Fibroblast of skin of abdomen (primary cell): ENCODE data around the gene CFAP65.

ENCODE experiments used
- DNase-seq: peaks from one replicate; pipeline ENCODE4 v3.0.0-alpha.2; 2013

CFAP65 gene

DNA sequence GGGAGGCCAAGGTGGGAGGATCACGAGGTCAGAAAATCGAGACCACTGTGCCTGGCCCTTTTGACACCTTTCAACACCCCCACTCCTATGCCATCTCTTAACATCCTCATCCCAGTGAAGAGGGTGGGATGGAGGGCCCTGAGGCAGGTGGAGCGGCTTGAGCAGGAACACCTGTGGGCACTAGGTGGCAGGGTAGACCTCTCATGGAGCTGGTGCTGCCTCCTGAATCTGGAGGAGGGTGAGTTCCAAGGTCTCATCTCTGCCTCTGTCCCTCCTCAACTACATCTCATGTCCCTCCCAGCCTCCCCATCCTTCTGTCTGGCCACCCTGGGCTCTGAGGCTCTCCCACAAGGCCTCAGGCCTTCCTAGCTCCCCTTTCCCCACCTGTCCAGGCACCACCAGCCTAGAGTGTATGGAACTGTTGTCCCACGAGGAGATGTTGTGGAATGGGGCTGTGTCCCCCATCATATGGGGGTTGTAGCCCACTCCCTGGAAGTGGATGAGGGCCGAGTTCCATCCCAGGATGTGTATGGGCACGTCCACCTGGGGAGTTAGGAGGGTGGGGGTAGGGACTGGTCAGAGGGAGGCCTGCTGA lies 31.1 kb downstream of the CFAP65 start:
- no peak for DNase-seq

DNA sequence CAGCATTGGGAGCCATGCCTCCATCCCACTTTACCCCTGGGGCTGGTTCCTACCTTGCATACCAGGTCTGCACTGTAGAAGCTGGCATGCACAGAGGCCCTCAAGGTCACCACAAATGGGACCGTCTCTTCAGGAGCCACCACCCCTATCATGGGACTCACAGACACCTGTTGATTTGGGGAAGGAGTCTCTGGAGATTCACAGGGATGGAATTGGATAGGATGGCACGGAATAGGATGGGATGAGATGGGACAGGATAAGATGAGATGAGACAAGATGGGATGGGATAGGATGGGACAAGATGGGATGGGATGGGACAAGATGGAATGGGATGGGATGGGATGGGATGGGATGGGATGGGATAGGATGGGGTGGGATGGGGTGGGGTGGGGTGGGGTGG lies 32.0 kb downstream of the CFAP65 start:
- DNase-seq: no peak

DNA sequence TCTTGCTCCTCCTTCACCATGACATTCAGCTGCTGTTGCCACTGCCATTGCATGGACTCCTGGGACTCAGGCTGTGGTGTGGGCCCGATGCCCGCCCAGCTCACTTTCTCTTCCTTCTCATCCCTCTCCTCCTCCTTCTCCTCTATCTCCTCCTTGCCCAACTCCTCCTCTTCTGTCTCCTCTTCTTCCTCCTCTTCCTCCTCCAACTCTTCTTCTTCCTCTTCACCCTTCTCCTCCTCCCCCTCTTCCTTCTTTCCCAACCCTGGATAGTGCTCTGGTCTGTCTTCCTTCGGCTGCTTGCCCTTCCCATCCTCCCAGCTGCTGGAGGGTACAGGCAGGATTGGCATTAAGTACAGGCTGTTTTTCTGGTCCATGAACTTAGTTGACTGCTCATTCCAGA lies 37.3 kb downstream of the CFAP65 start:
- DNase-seq: no peak

DNA sequence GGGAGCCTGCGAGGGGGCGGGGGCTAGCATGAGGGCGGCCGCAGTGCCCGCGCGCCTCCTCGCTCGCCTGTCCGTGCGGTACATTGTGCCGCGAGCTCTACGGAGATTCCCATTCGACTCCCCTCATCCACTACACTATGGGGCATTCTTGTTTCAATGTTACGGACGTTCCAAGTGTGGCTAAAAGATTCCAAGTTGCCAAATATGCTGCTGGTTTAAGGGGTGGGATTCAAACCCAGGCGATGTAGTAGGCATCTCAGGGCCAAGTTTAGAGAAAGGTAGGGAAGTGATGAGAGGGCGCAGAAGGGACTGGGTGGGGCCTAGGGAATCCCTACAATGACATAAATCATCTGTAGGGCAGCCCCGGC lies 38.1 kb downstream of the CFAP65 start:
- DNase-seq: no peak

DNA sequence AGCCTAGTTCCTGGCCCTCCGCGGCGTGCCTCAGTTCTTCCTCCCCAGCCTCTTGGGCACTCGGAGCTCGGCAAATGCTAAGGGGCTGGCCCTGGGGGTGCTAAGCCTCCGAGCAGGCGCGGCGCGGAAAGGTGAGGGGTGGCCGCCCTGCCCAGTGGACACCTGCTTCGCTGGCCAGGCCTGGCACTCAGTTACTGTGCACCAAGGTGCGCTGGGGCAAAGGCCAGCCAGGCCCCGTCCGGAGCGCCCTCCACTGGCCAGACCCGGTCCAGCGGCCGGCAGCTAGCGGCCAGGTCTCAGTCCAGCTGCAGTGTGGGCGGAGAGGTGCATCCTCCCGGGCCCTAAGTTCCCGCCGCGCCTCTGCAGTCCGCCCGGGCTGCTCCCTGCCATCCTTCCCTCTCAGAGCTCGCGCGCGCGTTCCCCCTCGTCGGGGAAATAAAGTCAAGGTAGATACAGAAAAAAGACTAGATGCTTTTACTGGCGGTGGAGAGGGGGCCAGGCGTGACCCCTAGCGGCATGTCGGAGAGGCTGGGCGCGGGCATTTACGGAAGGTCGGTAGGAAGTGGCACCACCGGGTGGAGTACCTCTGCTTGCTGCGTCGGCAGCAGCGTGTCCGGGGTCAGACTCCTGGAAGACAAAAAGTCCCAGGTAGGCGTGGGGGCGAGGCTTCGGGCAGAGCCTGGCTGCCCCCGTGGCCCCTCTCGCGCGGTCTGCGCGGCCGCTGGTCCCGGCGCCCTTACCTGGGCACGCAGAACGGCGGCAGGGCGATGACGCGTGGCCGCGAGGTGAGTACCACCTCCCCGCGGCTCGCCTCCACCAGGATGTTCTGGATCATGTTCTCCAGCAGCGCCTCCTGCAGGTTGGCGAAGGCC lies 38.7 kb downstream of the CFAP65 start:
- no peak for DNase-seq

DNA sequence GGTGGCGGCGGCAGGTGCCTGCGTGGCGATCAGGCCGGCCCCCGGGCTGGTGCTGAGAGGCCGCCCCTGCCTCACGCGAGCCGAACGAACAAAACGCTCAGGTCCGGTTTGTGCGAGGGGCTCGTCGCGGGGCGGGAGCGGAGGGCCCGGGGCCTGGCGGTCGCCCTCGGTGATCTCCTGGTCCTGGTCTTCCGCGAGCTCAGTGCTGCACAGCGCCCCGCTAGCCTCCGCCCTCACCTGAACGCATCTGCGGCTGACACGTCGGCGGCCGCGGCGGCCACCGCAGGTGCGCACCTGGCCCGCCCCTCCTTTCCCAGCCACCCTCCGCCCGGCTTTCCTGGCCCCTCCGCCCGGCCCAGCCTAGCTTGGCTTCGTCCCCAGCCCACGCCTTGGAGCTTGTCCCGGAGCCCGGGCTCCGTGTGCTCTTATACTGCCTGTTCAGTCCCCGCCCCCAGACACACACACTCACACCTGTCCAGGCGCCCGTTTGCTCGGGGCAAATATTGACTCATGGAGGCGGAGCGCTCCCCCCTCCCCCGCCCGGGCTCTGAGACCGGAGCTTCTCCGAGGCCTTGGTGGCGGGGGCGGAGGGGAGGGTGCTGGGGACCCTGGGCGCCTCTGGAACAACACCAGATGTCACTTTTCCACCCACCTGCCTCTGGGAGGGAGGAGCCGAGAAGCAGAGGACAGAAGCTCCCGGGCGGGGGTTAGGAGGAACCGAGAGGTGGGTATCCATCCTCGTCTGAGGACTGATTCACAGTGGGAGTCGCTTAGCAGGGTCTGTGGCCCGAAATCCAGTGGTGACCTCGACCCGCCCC lies 39.5 kb downstream of the CFAP65 start:
- no peak for DNase-seq

DNA sequence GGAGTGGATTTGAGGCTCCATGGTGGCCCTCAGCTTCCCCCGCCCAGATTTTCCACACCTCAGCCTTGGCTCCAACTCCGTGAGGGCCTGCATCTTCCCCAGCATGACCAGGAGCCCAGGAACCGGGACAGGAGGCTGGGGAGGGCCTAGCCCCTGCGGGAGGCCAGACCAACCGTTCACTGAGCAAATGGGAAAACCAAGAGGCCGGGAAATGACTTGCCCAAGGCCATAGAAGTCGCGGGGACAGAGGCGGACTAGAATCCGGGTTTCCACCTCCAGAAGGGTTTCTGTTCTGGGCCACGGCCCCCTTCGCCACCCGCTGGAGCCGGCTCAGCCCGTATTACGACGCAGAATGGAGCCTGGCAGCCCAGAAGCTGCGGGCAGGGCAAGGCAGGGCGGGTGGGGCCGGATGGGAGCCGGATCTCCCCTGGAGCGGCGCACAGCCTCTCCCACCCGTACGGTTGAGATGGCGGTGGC lies 40.2 kb downstream of the CFAP65 start:
- no peak for DNase-seq

DNA sequence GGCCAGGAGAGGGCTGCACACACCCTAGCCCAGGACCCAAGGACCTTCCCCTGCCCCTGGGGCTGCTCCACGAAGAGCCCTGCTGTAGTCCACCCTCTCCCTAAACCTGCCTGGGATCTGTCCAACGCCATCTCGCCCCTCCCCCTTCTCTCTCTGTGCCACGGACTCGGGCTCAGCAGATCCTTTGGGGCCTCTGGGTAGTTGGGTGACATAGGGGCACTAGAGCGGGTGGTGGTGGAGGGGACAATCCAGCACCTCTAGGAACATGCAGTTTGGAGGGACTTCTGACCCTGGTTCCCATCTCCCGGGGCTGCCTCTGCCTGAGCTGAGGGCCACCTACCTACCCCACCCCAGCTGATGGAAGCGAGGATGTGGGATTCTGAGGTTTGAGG lies 40.8 kb downstream of the CFAP65 start:
- DNase-seq: no peak

DNA sequence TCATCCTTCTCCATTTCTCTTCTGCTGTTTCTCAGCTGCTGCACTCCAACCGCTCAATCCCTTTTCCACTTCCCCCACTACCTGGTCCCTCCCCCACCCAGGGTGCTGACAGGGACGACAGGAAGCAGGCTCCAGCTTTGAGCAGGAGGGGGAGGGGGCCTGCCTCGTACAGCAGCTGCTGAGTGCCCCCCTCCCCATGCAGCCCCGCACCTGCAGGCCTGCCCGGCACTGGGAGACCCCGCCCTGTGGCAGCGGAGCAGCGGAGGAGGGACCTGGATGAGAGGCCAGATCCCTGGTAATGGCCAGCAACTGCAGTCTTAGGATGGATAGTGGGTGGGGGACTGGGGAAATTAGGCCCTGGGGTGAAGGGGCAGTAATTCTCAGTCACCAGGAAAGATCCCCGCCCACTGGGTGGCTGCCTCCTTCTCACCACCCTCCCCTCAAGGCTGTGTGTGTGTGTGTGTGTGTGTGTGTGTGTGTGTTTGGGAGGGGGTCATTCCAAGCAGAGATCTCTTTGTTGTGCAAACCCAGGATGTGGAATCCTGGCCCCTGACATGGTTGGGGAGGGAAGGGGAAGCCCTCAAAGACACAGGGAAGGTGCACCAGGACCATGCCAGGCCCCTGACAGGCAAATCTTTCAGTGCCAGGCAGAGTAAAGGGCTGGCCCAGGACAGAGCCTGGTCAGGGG lies 41.3 kb downstream of the CFAP65 start:
- no peak for DNase-seq

DNA sequence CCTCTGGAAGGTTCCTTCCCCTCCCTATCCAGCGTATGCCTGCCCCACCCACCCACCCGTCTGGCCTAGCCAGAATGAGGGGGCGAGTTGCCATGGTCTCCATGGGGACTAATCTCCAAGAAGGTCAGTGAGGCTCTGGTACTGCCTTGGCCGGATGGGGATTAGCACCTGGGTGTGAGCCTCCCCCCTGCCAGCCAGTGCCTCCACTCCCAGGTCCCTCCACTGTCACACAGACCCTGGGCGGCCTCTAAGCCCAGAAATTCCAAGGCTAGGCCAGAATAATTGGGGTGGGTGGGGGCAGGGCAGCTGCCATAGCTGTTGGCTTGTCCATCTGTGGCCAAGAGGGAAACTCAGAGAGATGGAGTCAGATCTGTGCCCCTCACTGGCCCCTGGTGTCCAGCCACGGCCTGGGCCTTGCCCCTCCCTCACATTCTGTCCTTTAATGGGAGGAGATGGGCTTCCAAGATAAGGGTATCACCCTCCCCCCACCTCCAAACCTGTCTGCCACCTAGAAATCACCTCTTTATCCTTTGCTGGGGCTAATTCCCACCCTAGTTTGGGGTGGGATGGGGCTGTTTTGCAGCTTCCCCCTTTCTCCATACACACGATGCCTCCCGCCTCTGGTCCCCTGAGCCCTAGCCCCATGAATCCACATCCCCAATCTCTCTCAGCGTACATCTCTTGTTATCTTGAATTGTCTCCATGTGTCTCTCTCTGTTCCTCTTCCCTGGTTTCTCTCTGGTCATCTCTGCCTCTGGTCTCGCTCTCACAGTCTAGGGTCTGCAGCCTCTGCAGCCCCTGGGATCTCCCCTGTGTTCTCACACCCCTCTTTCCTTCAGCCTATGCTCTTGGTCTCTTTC lies 42.1 kb downstream of the CFAP65 start:
- DNase-seq: no peak

DNA sequence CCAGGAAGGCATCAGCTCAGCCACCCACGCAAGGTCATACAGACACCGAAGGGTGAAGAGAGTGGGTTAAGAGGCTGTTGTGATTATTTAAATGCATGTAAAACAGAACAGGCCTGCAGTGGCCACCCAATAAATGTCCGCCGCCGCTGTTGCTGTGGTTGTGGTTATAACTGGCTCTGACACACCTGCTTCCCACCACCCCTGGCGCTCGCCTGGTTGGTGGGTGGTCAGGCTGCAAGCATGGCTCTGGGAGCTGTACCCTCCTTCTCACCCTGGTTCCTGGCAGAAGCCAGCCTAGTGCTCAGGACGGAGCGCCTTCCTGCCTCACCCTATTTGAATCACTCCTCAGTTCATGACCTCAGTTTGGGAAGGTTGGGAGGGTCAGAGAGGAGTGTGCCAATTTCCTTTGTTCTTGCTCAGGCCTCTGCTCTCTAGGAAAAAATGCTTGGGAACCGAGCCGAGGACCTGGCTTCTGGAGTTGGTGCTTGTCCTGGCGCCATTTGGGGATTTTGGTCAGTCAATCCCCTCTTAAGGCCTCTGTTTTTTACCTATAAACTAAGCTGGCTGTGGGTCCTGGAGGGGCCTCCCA lies 42.8 kb downstream of the CFAP65 start:
- DNase-seq: no peak

DNA sequence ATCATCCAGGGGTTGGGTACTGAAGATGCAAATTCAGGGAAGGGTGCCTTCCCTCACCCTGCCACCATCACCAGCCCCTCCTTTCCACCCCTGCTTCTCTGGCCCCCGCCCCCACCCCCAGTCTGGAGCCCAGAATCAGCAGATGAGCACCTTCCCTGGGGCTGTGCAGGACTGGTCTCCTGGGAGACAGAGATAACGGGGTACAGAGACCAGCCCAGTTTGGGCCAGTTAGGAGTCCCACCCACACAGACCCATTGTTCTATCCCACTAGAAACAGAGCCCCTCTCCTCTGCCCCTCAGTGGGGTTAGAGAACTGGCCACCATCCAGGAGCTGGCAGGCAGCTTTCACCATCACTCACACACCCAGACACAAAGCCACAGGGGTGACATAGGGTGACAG lies 43.6 kb downstream of the CFAP65 start:
- DNase-seq: no peak

DNA sequence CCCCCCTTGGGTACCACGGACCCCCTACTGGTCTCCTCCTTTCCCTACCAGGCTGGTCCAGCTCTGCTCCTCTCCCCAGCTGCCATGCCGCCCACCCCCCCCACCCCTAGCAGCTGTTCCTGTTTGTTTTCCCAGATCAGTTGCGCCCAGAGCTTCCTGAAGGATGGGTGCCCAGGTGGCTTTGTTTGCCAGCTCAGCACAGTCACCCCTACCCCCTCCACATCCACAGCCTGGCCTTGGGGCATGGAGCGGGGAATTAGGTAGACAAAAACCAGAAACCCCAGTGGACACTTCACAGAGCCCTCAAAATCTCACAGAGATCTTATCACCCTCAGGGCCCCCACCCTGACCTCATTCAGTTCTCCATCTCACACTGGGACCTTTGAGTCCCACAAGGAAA lies 44.4 kb downstream of the CFAP65 start:
- no peak for DNase-seq

DNA sequence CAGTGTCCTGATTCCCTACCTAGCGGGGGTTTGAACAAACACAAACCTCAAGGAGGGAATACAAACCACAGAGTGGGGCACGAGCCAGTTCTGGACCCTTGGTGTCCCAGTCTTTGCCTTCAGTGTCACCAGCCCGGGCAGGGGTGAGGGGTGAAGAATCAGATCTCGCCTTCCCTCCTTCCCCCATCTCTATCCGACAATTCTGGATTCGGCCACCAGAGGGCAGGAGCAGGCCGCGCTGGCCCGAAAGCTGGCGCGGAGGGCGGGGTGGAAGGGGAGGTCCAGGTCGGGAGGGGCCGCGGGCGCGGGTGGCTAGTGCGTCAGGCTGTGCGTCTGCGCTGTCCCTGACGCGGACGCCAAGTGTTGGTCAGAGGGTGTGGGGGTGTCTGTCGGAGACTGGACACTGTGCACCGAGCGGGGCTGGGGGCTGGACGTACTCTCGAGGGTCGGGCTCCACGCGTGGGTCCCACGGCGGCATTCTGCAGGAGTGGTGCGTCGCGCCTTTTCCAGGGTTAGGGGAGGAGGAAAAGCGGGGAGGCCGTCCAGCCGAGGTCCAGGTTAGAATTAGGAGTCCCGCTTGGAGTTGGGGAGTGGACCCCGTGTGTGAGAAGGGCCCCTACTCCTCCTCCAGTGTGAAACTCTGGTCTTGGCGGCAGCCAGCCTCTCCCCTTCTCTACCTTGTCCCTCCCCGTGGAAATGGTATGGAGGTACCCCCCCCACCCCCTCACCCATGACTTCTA lies 45.2 kb downstream of the CFAP65 start:
- peak; percentile 67 for DNase-seq

DNA sequence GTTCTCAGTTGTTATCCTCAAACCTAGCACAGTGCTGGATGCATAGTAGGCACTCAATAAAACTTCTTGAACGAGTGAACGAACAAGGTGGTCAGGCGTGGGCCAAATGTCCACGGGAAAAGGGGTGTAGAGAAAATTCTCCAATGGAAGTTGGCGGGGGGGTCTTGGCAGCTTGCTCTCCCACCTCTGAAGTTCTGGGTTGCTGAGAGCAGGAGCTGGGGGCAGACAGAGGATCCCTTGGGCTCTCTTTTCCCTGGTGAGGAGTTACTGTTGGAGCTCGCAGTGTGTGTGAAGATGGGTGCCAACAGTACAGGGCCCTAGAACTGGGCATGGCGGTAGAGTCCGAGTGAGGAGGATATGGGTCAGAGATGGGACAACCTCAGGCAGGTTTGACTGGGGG lies 45.8 kb downstream of the CFAP65 start:
- DNase-seq: no peak

DNA sequence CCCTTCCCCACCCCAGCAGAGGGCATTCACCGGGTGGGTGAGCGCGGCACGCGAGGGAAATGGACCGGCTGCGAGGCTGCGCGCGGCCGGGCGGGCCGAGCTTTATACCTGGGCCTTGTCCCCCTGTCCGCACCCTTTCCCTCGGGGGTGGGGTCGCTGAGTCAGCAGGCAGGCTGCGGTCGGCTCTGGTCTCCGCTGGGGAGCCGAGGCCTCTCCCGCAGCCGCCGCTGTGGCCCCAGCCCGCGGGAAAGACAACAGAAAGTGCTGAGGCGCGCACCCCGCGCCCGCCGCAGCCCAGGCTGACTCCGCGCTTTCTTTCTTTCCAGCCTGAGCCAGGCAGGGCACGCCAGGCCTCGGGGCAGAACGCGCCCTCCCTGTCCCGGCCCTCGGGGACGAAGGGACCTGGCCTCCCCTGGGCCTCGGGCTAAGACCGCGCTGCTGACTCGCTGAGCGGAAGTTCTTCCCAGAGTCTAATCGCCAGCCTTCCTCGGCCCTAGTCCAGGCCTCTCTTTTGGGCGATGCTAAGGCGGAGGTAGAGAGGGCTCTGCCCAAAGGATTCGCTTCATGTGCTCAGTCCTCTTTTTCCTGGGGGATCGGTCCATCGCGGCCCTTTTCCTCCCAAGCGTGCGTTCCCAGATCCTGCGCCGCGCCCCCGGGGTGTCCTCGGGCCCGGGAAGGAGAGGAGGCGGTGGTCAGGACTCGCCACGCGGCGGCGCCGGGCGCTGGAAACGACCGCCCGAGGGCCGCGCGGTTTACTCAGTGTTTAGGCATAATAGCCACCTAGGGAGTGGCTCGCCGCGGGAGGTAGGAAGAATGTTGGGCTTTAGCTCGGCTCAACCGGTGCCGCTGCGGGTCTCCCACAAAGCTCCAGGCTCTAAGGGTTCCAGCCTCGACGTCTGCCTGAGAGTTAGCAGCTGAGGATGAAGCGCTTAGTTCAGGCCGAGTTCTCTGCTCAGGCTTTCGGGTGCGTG lies 47.7 kb downstream of the CFAP65 start, which contains the start of gene CRYBA2:
CRYBA2 (minus strand) TSS at position 78 of the 971 bp plus-strand sequence. CDS start 246 bp downstream, outside the sequence.
- no peak for DNase-seq

DNA sequence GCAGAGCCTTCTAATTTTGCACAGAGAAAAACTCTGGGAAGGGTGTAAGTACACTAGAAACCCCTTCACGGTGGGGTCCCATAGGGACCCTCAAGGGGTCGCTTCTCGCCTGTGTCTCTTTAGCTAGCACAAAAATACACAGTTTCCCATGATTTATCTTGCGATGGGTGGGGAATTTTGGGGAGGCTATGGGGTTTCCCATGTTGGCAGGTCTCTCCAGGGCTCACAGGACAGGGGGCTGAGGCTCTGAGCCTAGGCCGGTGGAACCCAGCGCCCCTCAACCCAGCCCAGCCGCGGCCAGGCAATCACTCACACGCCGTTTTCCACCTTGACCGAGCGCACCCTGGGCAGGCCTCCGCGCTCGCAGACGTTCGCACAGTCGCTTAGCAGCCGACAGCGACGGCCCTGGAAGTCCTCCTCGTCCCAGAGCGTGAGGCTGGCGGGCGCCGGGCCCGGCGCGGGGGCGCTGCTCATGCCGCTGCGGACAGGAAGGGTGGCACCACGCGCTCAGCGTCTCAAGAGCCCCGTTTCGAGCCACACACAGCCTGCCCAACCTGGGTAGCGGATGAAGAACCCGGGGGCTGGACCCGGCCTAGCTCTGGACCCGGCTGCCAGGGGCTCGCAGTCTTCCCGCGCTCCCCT lies 48.5 kb downstream of the CFAP65 start:
- no peak for DNase-seq

DNA sequence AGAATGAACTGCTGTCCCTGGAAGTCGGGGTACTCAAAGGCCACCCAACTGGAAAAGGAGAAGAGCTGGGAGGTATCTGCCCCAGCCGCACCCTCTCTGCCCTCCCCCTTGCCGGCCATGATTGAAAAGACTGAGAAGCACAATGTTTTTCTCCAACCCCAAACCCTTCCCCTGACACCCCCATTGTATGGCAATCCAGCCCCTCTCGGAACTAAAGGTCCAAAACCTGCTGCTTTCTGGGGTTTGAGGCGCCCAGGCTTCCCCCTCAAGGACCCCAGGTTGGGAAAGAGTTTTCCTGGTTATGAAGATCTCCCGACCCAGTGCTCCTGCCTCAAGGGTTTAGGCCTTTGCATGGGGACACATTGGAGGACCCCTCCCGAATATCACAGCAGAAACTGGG lies 49.1 kb downstream of the CFAP65 start:
- DNase-seq: no peak

DNA sequence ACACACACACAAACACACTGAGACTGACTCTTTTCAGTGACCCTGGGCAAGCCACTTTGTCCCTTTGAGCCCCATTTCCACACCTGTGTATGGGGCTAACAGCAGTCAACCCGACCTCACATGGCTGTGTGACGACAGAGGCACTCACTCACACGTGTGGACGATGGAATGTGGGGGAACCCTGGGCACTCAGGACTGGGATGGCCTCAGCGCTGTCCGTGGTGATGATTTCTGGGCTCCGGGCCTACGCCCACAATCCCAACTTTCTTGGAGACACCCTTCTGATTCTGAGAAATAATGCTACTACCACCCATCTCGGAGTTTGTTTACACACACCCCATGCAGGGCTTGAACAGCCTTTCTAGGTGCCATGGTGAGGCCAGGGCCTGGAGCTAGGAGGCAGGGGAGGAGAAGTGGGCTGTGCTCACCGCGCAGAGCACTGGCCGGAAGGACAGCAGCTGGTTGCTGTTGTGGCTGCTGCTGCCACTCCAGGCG lies 49.6 kb downstream of the CFAP65 start:
- DNase-seq: peak; percentile 30
